ENCODE results near the gene TM6SF1. TPM values are rescaled to one million over a fixed set of nuclear protein-coding genes. Genes with fewer than 3 reads are reported as not detected.

Gene TM6SF1
- total RNA-seq, result 22.7 and 40.7 TPM in 2 replicates

DNA sequence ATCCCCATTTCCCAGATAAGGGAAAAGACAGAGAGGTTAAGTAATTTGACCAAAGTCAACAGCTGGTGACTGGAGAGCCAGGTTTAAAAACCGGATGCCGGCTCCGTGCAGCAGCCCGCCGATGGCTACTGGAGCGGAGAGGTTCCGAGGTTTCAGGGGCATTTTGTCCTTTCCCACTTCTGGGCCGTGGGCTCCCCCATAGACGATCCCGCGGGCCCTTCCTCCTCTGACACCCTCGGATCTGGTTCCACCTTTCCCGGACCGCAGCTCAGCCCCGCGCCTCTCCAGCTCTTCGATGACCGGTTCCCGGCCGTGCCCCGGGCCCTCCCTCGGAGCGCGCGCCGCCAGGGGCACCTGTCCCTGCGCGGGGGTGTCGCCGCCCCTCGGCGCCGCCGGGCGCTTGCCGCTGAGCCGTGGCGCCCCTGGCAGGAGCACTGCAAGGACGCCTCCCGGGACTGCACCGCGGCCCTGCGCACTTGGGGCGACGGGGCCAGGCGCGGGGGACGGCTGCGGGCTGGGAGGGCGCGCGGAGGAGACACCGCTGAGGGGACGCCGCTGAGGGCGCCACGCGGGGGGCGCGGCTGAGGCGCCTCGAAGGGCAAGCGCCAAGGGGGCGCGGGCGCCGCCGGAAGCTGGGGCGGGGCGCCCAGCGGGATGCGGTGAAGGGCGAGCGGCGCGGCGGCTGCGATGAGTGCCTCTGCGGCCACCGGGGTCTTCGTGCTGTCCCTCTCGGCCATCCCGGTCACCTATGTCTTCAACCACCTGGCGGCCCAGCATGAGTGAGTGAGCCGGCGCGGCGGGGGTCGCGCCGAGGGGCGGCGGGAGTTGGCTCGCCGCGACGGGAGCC lies at the start of gene TM6SF1:
Gene TM6SF1, plus strand, starts transcription at position 652 of the 847 bp plus-strand sequence. Its CDS starts 36 bp downstream, at position 688.

DNA sequence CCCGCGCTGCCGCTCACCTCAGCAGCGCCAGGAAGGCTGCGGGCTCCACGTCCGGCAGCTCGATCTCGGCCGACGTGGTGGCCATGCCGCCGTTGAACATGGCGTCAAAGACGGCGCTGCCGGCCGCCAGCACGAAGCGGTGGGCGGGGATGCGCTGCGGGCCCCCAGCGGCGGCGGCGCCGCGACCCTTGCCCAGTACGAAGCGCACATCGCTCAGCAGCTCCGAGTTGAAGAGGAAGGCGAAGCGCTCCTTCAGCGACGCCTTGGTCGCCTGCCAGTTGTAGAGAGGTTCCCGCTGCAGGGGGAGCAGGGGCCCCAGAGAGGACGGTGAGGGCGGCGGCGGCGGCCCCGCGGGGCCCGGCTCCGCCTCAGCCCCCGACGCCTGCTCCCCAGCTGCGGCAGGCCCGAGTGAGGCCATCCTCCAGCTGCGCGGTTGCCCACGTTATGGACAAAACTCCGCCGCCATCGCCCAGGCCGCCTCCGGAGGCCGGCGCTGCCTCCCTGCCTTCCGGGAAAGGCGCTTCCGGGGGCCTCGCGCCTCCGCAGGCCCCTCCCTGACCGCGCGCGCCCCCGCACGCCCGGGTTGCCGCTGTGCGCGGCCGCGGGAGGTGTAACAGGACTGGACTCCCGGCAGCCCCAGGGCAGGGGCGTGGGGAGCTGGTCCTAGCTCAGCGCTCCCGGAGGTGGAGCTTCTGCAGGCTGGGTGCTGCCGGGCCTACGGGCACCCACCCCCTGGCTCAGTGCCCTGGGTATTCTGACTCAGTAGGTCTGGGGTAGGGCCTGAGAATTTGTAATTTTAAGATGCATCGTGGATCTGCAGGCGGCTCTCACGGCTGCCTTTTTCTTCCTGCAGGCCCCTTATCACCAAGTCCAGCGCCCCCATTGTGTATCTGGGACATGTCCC lies 40.5 kb upstream of the TM6SF1 start, which contains the start of gene BTBD1:
Gene BTBD1, minus strand, starts transcription at position 519 of the 904 bp plus-strand sequence. Its CDS starts 101 bp downstream, at position 418.

Other genes with a start within 250 kb of the TM6SF1 start
- gene HOMER2, start 154.9 kb upstream of the TM6SF1 start, total RNA-seq, result 0.32 and 0.61 TPM in 2 replicates
- 28.6 and 29.9 TPM in 2 replicates for gene RAMAC, start 121.4 kb upstream of the TM6SF1 start, total RNA-seq
- 3.0 and 14.0 TPM in 2 replicates for gene C15orf40, start 96.0 kb upstream of the TM6SF1 start, total RNA-seq
- 107 and 110 TPM in 2 replicates for gene BTBD1, start 40.4 kb upstream of the TM6SF1 start, total RNA-seq
- gene HDGFL3, start 100.2 kb downstream of the TM6SF1 start, total RNA-seq, result 75.0 and 97.9 TPM in 2 replicates
- gene BNC1, start 177.0 kb downstream of the TM6SF1 start, total RNA-seq, result 11.7 and 22.3 TPM in 2 replicates